NCI-H146 treated with DMSO at 0.1 percent for 48 hours (cell line): Measurements from ENCODE around the gene NDUFV3.
A peak's percentile ranks its signal among the peaks of the same experiment; 100 is the strongest.
"Not testable (repeated sequence)": the region's sequence is repeated elsewhere in the genome, so short reads cannot be mapped to it uniquely, and the experiment has no call there.

Experiments used
- DNase-seq: peaks from one replicate; lab custom pipeline; 2025; ENCODE audit not compliant: unreplicated experiment; lab: John Stamatoyannopoulos, UW

Gene NDUFV3

DNA sequence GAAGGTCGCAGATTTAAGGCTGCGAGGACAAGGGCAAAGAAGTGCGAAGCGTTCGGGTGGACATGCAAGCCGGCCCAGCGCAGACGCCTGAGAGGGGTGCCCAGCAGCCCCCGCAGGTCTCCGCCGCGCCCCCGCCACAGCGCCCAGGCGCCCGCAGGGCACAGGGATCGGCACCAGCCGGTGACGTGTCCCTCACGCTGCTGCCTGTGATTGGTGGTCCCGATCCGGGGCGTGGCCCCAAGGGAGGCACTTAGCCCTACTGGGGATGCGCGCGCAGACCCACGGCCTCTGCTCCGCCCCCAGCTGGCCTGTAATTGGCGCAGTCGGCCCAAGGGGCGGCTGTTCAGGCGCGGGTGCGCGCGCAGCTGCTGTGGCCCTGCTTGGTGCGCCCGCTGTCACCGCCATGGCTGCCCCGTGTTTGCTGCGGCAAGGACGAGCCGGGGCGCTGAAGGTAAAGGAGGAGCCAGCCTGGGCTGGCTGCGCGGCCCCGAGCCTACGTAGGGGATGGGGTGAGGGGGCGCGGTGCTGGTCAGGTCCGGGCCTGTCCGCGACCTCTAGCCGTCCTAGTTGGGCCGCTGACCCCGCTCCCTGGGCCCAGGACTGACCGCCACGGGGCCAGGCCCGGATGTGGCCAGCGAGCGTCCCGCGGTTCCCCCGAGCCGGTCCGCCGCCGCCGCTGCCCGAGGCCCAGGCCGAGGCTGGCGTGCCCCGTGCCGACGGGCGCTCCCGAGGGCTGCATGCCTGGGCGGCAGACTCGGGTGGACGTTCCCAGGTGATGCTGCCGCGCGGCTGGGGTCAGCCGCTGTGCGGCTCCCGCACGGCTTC, at the start of gene NDUFV3:
NDUFV3 (plus strand) TSS at position 379 of the 825 bp plus-strand sequence; CDS start at position 404, 25 bp downstream.
- peak; percentile 91 for DNase-seq

DNA sequence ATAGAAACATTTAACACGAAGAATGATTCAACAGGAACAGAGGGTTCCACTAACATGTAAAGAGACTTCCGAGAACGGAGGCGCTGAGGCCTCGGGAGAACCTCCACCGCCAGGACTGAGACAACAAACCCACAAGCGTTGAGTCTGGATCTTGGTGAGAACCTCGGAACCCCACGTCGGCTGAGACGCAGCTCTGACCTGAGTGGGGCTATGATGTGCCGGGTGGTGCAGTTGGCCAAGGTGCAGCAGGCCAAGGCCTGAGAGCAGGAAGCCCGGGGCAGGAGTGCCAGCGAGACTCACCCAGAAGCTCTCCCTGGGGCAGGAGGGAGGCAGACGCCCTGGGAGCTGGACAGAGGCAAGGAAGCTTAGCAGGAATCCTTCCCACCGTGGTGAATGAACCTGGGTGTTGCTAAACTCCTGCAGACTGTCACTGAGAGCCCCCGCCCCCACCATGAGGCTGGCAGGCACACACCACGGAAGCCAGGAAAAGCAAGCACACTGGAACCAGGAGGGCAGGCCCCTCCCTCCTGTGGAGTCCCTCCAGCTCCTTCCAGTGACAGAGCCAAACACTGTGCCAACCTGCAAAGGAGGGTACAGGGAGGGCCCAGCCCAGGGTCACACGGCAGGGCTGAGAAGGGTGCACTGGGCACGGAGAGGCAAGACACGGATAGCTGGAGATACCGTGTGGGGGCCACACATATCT, 48.5 kb upstream of the NDUFV3 start:
- no peak for DNase-seq

DNA sequence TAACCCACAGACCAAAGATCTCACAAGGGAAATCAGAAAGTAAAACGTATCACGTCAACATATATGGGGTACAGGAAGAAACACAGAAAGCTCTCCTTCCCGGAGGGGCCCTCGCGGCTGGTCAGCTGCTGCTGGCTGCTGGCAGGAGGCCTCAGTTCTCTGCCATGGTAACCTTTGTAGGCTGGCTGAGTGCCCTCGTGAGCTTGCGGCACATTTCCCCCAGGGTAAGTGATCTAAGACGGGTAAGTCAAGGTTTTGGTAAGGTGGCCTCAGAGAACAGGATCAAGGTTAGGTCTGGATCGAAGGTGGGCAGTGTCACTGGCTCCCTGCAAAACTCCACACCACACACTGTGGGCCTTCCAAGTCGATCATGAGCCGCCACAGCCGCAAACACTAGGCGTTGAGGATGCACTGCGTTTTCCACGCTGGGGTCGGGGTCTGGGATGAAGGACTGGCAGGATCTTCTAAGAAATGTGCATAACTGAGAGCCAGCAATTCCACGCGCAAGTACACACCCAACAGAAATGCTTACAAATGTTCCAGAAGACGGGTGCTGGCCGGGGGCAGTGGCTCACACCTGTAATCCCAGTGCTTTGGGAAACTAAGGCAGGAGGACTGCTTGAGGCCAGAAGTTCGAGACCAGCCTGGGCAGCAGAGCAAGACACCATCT, 47.7 kb upstream of the NDUFV3 start:
- no peak for DNase-seq

DNA sequence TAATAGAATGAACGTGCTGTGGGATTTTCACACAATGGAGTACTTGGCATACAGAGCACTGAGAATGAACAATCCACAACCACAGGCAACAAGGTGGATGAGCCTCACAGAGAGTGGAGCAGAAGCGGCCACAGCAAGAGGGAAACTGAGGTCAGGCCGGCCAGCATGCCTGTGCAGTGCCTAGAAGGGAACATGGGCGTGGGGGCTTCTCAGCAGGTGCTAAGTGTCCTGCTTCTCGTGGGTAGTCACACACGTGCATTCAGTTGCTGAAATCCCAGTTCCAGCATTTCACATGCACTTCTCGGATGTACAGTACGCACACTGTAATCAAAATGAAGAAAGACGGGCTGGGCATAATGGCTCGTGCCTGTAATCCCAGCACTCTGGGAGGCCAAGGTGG, 46.9 kb upstream of the NDUFV3 start:
- DNase-seq: no peak

DNA sequence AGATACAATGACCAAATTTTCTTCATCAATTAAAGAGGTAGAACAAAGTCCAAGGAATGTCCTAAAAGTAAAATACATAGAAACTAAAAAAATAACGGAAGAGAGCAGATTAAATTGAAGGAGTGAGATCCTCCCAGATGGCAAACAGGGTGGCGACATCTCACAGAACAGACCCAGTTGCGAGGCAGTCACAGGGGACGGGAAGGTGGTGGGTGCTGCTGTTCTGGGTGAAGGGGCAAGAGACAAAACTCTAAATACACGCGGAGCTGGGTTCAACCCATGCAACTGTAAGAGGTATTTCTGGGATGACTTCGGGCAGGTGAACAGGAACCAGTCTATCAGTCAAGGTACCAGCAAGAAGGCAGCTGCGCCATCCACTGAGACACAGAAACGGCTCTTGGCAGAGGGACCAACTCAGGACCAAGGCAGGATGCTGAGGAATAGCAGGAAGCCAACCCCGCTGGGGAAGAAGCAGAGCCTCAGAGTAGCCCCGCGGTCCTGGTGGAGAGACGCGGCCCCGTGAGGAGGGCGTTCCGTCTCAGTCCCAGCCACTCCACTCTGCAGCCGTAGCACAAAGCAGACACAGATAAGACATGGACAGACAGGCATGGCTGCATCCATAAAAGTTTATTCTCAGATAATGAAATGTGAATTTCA, 45.9 kb upstream of the NDUFV3 start:
- DNase-seq: no peak

DNA sequence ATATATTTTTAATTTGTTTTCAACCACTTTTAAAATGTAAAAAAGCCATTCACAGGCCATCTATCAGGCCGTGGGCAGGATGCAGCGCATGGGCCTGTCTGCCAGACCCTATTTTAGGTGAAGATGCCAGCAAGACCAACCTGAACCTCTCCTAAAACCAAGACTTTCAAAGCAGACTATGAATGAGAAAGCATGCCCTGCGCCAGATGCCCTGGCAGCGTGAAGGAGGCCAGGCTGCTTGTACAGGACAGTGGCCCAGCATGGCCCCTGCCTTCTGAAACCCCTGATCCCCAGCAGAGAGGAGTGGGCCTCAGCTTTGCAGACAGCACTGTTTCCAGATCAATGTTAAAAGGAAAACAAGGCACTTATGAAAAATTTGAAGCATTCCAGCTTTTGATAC, 45.4 kb upstream of the NDUFV3 start:
- no peak for DNase-seq

DNA sequence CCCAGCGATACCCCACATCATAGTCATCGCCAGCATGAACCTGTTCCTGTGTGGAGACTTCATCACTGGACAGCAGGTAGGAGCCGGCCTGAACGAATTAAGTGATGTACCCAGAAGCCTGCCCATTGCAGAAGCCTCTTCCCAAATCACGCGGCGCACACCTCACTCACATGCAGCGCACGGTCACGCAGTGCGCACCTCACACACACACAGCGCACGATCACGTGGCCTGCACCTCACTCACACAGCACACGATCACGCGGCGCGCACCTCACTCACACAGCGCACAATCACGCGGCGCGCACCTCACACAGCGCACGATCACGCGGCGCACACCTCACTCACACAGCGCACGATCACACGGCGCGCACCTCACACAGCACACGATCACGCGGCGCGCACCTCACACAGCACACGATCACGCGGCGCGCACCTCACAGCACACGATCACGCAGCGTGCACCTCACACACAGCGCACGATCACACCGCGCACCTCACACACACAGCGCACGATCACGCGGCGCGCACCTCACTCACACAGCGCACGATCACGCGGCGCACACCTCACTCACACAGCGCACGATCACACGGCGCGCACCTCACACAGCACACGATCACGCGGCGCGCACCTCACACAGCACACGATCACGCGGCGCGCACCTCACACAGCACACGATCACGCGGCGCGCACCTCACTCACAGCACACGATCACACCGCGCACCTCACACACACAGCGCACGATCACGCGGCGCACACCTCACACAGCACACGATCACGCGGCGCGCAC, 44.8 kb upstream of the NDUFV3 start:
- not testable (repeated sequence) for DNase-seq

DNA sequence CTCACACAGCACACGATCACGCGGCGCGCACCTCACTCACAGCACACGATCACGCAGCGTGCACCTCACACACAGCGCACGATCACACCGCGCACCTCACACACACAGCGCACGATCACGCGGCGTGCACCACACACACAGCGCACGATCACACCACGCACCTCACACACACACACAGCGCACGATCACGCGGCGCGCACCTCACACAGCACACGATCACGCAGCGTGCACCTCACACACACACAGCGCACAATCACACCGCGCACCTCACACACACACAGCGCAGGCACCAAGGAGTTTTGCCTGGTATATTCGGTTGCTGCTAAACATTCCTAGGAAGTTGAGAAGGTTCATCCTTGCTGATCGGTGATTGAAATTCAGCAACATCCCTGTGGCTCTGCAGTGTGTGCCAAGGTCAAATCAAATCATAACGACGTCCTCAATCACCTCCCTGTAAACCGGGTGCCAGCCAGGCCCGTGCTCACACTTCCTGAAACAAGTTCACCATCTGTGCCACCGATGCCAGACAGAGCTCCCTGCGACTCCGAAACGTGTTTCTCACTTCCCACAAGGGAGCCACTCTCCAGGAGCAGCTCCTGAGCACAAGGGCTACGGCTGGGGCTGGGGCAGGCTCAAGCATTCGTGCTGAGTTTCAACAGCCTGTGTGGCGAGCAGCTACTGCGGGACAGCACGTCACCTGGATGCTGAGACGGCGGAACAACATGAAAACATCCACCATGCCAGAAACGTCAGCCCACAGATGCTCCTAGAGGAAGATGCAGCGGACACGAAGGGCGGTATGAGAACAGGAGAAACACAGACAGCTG, 44.0 kb upstream of the NDUFV3 start:
- DNase-seq: no peak

DNA sequence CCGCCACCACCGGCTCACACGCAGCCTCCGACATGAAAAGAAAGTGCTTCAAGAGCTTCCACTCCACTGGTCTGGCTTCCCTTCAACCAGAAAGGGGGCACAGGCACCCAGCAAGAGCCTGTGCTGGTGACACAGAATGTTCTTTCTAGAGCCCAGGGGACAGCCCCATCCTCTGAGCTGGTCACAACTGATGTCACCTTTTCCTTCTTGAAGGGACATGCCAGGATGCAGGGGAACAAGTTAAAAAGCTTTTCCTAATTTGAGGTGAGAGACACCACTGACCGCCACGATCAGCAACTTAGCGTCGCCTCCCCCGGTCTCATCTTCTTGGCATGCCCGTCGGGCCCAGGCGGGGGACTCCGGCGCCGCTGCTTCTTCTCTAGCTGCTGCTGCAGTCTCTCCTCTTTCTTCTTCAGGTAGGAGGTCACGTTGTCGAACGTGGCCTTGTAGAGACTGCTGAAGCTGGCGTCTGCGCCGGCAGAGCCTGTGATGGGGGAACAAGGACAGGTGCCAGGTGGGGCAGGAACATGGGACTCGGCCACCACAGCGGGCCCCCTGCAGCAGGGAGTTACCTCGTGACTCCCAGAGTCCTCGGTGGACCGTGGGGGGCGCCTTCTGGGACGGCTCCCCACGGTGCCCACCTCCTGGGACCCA, 43.2 kb upstream of the NDUFV3 start:
- DNase-seq: no peak

DNA sequence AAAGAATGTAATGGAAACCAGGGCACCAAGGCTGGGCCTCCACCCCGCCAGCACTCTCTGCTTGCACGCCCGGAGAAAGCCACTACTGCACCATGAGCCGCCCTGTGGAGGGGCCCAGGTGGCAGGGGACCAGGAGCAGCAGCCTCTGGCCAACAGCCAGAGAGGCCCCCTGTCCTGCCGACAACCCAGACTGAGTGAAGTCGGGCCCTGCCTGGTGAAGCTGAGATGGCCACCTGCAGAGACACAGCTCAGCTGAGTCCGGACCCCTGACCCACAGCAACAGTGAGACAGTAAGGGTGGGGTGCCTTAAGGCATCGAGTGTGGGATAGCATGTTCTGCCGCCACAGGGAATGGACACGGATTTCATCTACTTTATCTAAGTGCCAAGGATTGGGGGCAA, 42.6 kb upstream of the NDUFV3 start:
- no peak for DNase-seq

DNA sequence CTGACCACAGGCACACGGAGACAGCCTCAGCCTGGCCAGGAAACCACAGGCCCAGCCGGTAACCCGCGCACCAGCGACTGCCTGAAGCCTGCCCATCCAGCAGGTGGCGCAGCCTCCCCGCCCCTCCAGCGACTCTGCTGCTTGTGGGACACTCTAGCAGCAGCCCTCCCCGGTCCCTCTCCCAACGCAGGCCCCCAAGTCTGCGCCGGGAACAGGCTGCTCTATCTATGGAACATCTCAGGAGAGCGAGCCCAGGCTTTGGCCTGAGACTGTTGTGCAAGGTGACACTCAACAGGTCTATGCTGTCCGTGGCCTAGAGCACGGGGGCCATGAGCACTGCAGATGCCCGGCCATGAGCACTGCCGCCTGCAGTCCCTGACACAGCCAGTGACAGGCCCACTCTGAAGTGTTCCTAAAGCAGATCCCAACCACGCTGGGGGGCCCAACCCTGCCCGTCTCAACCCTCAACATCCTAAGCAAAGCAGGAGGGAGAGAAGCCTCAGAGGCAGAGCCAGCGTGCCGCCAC, 42.2 kb upstream of the NDUFV3 start:
- no peak for DNase-seq

DNA sequence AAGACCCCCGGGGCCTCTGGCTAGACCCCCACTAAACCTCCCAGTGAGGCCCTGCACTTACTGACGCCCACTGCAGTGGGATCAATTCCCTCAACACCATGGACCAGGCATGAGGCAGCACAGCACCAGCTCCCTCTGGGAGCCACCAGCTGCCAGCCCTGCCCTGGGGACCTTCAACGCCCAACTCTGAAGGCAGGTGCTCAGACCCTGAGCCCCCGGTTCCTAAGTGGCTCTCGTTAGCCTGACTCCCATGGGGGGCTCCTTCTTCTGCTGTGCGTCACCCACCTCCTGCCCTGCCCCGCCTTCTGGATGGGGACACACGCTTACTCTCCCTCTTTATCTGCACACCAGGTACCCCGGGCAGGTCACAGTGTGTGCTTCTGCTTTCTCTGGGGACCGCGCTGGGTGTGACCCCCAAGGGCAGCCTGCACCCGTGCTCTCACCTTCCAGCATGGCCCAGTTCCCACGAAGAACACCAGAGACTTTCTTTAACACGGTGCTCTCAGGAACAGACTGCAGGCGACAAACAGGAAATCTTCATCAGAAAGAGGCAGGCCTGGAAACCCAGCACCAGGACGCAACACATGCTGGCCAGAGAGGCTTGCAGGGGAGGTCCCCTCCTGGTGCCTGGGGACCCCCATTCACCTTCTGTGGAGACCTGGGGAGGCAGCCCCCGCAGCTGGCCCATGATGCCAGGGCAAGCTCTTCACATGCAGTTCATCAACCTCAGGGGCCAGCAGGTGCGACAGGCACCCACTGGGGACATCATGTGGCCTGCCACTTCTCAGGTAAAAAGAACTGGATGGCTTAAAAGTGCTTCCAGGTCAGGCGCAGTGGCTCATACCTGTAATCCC, 41.1 kb upstream of the NDUFV3 start:
- DNase-seq: no peak

DNA sequence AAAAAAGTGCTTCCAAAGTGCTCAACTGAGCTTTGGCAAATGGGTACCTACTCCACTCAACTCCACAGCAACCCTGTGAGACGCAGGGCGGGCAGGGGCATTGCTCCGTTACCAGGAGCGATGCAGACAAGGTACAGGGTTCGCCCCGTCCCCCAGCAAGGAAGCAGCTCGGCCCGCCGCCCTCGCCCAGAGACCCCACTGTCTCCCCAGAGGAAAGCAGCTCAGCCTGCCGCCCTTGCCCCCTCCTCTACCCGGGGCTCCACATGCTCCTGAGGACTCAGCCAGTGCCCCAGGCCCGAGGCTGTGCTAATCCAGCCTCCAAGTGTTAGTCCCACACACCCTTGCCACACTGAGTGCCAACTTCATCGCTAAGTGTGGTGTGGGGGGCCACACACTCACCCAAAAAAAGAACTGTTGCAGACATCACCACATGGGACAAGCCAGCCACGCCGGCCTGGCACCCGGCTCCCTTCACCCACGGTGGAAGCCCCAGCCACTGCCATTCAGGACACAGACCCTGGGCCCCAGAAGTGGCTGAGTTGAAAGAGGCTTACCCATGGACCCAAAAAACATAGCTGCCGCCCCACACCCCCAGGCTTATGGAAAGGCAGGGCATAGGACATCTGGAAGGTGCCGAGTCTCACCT, 40.1 kb upstream of the NDUFV3 start:
- no peak for DNase-seq

DNA sequence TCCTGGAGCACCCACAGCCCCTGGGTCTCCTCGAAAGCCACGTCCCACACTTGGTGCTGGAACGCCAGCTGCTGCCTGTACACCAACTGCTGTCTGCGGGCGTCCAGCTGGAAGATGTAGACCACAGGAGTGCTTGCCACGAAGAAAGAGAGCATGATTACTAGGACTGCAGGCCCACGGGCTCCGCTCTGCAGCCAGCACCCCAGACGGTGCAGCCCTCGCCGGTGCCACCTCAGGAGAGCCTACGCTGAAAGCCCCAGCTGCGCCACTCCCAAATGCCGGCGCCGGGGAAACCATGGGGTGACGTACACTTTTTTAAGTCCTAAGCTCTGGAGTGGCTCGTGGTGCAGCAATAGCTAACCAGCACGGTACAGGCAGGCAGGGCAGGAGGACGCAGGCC, 39.5 kb upstream of the NDUFV3 start:
- no peak for DNase-seq

DNA sequence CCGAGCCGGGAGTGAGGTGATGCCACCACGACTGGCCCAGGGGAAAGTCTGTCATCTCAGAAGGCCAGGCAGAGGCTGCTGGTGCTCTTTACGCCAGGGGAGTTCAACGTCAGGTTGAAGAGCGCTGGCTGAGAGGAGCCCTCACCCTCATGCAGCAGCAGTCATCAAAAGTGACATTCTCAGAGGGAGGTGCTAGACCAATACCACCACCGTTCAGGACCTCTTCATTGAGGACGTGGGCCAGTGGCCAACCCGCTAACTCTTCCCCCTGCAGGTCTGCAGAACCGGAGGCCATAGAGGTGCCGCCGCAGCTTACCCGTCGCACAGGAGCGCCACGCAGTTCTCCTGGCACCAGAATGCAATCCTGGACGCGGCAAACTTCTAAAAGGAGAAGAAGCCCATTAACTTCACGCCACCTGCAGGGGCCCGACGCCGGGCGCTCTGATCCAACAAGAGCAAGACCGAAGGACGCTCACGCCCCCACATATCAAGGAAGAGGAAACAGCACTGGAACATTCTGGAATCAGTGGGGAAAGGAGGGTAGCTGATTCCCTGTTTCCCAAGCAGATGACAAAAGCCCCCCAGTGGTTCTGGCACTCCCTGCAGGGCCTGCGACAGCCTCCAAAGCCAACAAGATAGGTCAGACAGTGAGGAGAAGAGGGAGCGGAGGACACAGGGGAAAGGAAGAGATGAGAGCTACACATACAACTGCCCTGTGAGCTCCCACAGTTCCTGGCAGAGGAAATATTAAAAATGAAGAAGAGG, 38.7 kb upstream of the NDUFV3 start:
- no peak for DNase-seq

DNA sequence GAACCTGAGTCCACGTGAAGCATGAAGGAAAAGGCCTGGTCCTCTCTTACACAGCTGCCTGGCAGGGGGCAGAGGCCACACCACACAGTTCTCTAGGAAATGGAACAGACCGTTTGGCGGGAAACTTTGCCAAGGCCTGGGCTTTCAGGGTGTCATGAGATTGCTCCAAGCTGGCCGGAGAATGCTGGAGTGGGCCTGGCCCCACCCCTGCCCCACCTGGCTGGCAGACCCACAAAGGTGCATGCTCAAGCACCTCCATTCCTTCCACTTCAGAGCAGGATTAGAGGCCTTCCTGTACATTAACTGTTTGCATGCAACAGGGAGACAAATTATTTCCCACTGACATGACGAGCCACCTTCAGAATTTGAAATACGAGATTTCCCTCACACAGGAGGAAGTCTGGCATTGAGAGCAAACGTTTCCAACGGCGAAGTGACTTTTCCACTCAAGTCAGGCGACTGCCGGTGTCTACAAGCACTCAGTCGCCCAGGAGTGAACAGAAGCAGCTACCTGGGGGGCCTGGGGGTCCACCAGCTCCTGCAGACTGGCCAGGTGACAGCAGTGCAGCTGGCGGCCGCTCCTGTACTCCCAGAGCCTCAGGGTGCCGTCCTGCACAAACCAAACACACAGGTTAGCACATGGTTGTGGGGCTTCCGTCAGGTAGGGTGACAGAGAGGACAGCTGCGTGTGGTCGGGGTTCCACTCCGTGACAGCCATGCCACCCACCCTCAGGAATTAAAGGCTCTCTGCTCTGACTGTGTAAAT, 37.8 kb upstream of the NDUFV3 start:
- no peak for DNase-seq
